Measurements from ENCODE around the gene KRT38. TPM values are rescaled to one million over a fixed set of nuclear protein-coding genes. Genes with fewer than 3 reads are reported as not detected.
"Not testable (repeated sequence)": the region's sequence is repeated elsewhere in the genome, so short reads cannot be mapped to it uniquely, and the experiment has no call there.

The KRT38 gene
- total RNA-seq, 1 donor from 2014 or later: not detected

DNA sequence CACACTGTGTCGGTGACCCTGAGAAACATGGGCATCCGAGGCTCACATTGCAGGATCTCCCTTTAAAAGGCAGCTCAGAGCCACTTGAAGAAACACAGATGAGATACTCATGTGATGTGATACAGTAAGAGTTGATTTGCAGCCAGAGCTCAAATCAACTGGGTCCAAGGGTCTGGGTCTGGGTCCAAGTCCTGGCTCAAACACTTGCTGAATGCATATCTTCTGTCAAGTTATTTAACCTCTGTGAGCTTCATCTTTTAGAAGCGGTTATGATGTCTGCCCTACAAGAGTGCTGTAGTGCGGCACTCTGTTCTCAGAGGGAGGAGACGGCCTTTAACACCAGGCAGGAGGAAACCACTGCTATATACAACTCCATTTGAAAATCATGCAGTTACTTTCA is 6.4 kb downstream of the KRT38 start:
- H3K27ac ChIP-seq (replicated peaks): no peak overlapping the region
- H3K9me3 ChIP-seq (replicated peaks): no peaks in the 10 kb centered on the region
- H3K4me3 ChIP-seq: no peak overlapping the region
- H3K36me3 ChIP-seq: no peaks in the 10 kb centered on the region
- H3K27me3 ChIP-seq (ENCODE audit: low read depth): peaks cover 80% of the 10 kb centered on the region
- DNase-seq: no peak
- H3K4me1 ChIP-seq: peaks cover 10% of the 10 kb centered on the region
- intact Hi-C loops (cut with micrococcal nuclease): no loop called here
- TF ChIP-seq CTCF (IDR thresholded peaks at IDR 0.05; ENCODE audit: borderline replicate concordance): no peak

- Histone ChIP-seq H3K9me3 (replicated peaks) (no peaks in the 10 kb centered on the region), H3K4me3 (no peak overlapping the region), H3K27me3 (ENCODE audit: low read depth) (peaks cover 80% of the 10 kb centered on the region), H3K4me1 (peaks cover 10% of the 10 kb centered on the region), H3K27ac (replicated peaks) (no peak overlapping the region), H3K36me3 (no peaks in the 10 kb centered on the region)
- intact Hi-C loops (cut with micrococcal nuclease): no loop called here
- no peak for TF ChIP-seq CTCF (IDR thresholded peaks at IDR 0.05; ENCODE audit: borderline replicate concordance)
- no peak for DNase-seq
Observed at GRCh38 chr17:41434005-41434404, 6.8 kb downstream of the KRT38 start.

DNA sequence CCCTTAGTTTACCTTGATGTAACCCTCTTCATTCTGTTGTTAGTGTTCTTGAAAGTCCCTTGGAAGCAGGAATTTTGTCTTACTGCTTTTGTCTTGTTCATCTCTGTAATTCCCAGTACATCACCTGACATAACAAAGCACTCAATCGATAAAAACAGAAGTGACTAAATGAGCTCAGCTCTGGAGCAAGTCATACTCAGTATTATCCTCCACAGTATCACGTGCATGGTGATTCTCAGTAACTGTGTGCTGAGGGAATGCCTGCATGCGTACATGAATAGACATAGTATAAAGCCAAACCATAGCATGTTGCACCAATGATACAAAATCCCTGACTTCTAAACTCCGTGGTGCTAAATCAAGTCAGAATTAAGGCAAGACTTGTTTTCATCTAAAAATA is 7.2 kb downstream of the KRT38 start:
- Histone ChIP-seq H3K27me3 (ENCODE audit: low read depth) (peaks cover 80% of the 10 kb centered on the region), H3K9me3 (replicated peaks) (no peaks in the 10 kb centered on the region), H3K27ac (replicated peaks) (no peak overlapping the region), H3K4me3 (no peak overlapping the region), H3K36me3 (no peaks in the 10 kb centered on the region), H3K4me1 (peaks cover 10% of the 10 kb centered on the region)
- no peak for DNase-seq
- no peak for TF ChIP-seq CTCF (IDR thresholded peaks at IDR 0.05; ENCODE audit: borderline replicate concordance)
- intact Hi-C loops (cut with micrococcal nuclease): no loop called here

DNA sequence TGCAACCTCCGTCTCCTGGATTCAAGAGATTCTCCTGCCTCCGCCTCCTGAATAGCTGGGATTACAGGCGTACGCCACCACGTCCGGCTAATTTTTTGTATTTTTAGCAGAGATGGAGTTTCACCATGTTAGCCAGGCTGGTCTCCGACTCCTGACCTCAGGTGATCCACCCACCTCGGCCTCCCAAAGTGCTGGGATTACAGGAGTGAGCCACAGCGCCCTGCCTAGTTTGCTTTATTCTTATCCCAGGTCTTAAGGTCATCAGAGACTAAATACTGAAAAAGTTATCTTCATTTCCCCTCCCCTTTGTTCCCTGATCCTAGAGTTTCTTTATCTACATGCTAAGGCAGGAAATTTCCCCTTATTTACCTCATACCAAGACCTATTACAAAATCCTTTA is 10.4 kb downstream of the KRT38 start:
- H3K9me3 ChIP-seq (replicated peaks); H3K4me1 ChIP-seq; intact Hi-C loops (cut with micrococcal nuclease); H3K36me3 ChIP-seq; H3K4me3 ChIP-seq; H3K27ac ChIP-seq (replicated peaks); DNase-seq: not testable (repeated sequence)
- H3K27me3 ChIP-seq (ENCODE audit: low read depth): peaks cover 75% of the 10 kb centered on the region

- Histone ChIP-seq H3K27me3 (ENCODE audit: low read depth) (peaks cover 79% of the 10 kb centered on the region), H3K4me3 (no peak overlapping the region), H3K4me1 (peaks cover 7% of the 10 kb centered on the region), H3K27ac (replicated peaks) (no peak overlapping the region), H3K36me3 (no peaks in the 10 kb centered on the region), H3K9me3 (replicated peaks) (no peaks in the 10 kb centered on the region)
- intact Hi-C loops (cut with micrococcal nuclease): no loop called here
- no peak for TF ChIP-seq CTCF (IDR thresholded peaks at IDR 0.05; ENCODE audit: borderline replicate concordance)
- no peak for DNase-seq
Observed at GRCh38 chr17:41429667-41430066, 11.1 kb downstream of the KRT38 start.

- no peak for TF ChIP-seq CTCF (IDR thresholded peaks at IDR 0.05; ENCODE audit: borderline replicate concordance)
- Histone ChIP-seq H3K36me3 (no peaks in the 10 kb centered on the region), H3K4me1 (no peaks in the 10 kb centered on the region), H3K4me3 (no peak overlapping the region), H3K27ac (replicated peaks) (no peak overlapping the region), H3K9me3 (replicated peaks) (no peaks in the 10 kb centered on the region), H3K27me3 (ENCODE audit: low read depth) (peaks cover 88% of the 10 kb centered on the region)
- intact Hi-C loops (cut with micrococcal nuclease): no loop called here
- DNase-seq: no peak
Observed at GRCh38 chr17:41428591-41429291, 12.0 kb downstream of the KRT38 start.

Data from left ventricle myocardium inferior (tissue), 1 donor.